ENCODE data around the gene MUCL3.
"Not testable (repeated sequence)": the region's sequence is repeated elsewhere in the genome, so short reads cannot be mapped to it uniquely, and the experiment has no call there.

Gene MUCL3

GRCh38 chr6:30912746-30913520 lies 27.8 kb upstream of the MUCL3 start:
- DNase-seq (ENCODE audit: low read depth, low spot score): no peak

GRCh38 chr6:30913721-30914075 lies 27.1 kb upstream of the MUCL3 start:
- DNase-seq (ENCODE audit: low read depth, low spot score): no peak

GRCh38 chr6:30914076-30914853 lies 26.5 kb upstream of the MUCL3 start, which contains the start of gene VARS2:
Gene VARS2, plus strand, starts transcription at chr6:30914238. Its CDS starts 599 bp downstream, at chr6:30914837.
- DNase-seq (ENCODE audit: low read depth, low spot score): peak; percentile 74

- no peak for DNase-seq (ENCODE audit: low read depth, low spot score)
Measured at GRCh38 chr6:30914854-30915590, 25.8 kb upstream of the MUCL3 start.

- DNase-seq (ENCODE audit: low read depth, low spot score): no peak
Measured at GRCh38 chr6:30915591-30915946, 25.2 kb upstream of the MUCL3 start.

- no peak for DNase-seq (ENCODE audit: low read depth, low spot score)
Measured at GRCh38 chr6:30917041-30917440, 23.7 kb upstream of the MUCL3 start.

- no peak for DNase-seq (ENCODE audit: low read depth, low spot score)
Measured at GRCh38 chr6:30917487-30917886, 23.3 kb upstream of the MUCL3 start.

- no peak for DNase-seq (ENCODE audit: low read depth, low spot score)
Measured at GRCh38 chr6:30918670-30919069, 22.1 kb upstream of the MUCL3 start.

GRCh38 chr6:30922447-30922852 lies 18.3 kb upstream of the MUCL3 start:
- DNase-seq (ENCODE audit: low read depth, low spot score): no peak

GRCh38 chr6:30924040-30924627 lies 16.6 kb upstream of the MUCL3 start:
- DNase-seq (ENCODE audit: low read depth, low spot score): not testable (repeated sequence)

GRCh38 chr6:30926644-30927043 lies 14.1 kb upstream of the MUCL3 start:
- no peak for DNase-seq (ENCODE audit: low read depth, low spot score)

- not testable (repeated sequence) for DNase-seq (ENCODE audit: low read depth, low spot score)
Measured at GRCh38 chr6:30927080-30927479, 13.7 kb upstream of the MUCL3 start.

- DNase-seq (ENCODE audit: low read depth, low spot score): no peak
Measured at GRCh38 chr6:30928677-30929076, 12.1 kb upstream of the MUCL3 start.

- no peak for DNase-seq (ENCODE audit: low read depth, low spot score)
Measured at GRCh38 chr6:30930506-30930905, 10.3 kb upstream of the MUCL3 start.

GRCh38 chr6:30931272-30931671 lies 9.5 kb upstream of the MUCL3 start:
- DNase-seq (ENCODE audit: low read depth, low spot score): no peak

- no peak for DNase-seq (ENCODE audit: low read depth, low spot score)
Measured at GRCh38 chr6:30931969-30932645, 8.7 kb upstream of the MUCL3 start, which contains the start of gene SFTA2. Gene SFTA2, minus strand, starts transcription at chr6:30932170. Its CDS starts 74 bp downstream, at chr6:30932096.

GRCh38 chr6:30932665-30933365 lies 8.0 kb upstream of the MUCL3 start:
- no peak for DNase-seq (ENCODE audit: low read depth, low spot score)

- no peak for DNase-seq (ENCODE audit: low read depth, low spot score)
Measured at GRCh38 chr6:30935018-30935417, 5.8 kb upstream of the MUCL3 start.

- DNase-seq (ENCODE audit: low read depth, low spot score): no peak
Measured at GRCh38 chr6:30937265-30937664, 3.5 kb upstream of the MUCL3 start.

GRCh38 chr6:30938730-30939129 lies 2.0 kb upstream of the MUCL3 start:
- DNase-seq (ENCODE audit: low read depth, low spot score): no peak

- DNase-seq (ENCODE audit: low read depth, low spot score): no peak
Measured at GRCh38 chr6:30939473-30939872, 1.3 kb upstream of the MUCL3 start.

Data from activated CD4-positive, CD25-positive, alpha-beta regulatory T cell treated with anti-CD3 and anti-CD28 coated beads, Interleukin-2, amount 50 U/mL, for 16 hours (primary cell).